ENCODE results near the gene MRPS15.
"Not testable (repeated sequence)": the region's sequence is repeated elsewhere in the genome, so short reads cannot be mapped to it uniquely, and the experiment has no call there.

The MRPS15 gene

GRCh38 chr1:36482724-36483388 lies 18.7 kb upstream of the MRPS15 start, which contains the start of gene CSF3R:
CSF3R (minus strand) TSS chr1:36482913; CDS start chr1:36479496, 3,417 bp downstream.
- DNase-seq = no peak

GRCh38 chr1:36481771-36482723 lies 17.9 kb upstream of the MRPS15 start:
- DNase-seq = no peak

- DNase-seq = no peak
These were observed 16.9 kb upstream of the MRPS15 start for GRCh38 chr1:36481091-36481490.

- no peak for DNase-seq
These were observed 16.0 kb upstream of the MRPS15 start for GRCh38 chr1:36480161-36480560.

- DNase-seq = no peak
These were observed 15.4 kb upstream of the MRPS15 start for GRCh38 chr1:36479505-36480051.

- DNase-seq = not testable (repeated sequence)
These were observed 13.4 kb upstream of the MRPS15 start for GRCh38 chr1:36477615-36478014.

GRCh38 chr1:36476945-36477344 lies 12.8 kb upstream of the MRPS15 start:
- DNase-seq = no peak

- no peak for DNase-seq
These were observed 11.9 kb upstream of the MRPS15 start for GRCh38 chr1:36475910-36476604.

- DNase-seq = no peak
These were observed 11.2 kb upstream of the MRPS15 start for GRCh38 chr1:36475341-36475740.

- no peak for DNase-seq
These were observed 8.5 kb upstream of the MRPS15 start for GRCh38 chr1:36472656-36473055.

GRCh38 chr1:36471830-36472641 lies 7.9 kb upstream of the MRPS15 start:
- no peak for DNase-seq

- no peak for DNase-seq
These were observed 5.0 kb upstream of the MRPS15 start for GRCh38 chr1:36469163-36469562.

GRCh38 chr1:36467700-36468455 lies 3.7 kb upstream of the MRPS15 start:
- no peak for DNase-seq

GRCh38 chr1:36467027-36467410 lies 2.8 kb upstream of the MRPS15 start:
- no peak for DNase-seq

- no peak for DNase-seq
These were observed 2.3 kb upstream of the MRPS15 start for GRCh38 chr1:36466370-36467026.

- no peak for DNase-seq
These were observed 1.7 kb upstream of the MRPS15 start for GRCh38 chr1:36465731-36466369.

GRCh38 chr1:36464605-36465393 lies 615 bp upstream of the MRPS15 start:
- DNase-seq = no peak

- DNase-seq = no peak
These were observed 751 bp downstream of the MRPS15 start for GRCh38 chr1:36463463-36463802.

GRCh38 chr1:36458910-36459309 lies 5.3 kb downstream of the MRPS15 start:
- DNase-seq = no peak

GRCh38 chr1:36457691-36458090 lies 6.5 kb downstream of the MRPS15 start:
- DNase-seq = no peak
